Urinary bladder (tissue), 4 donors: ENCODE measurements around the gene PNLIP. TPM values are rescaled to one million over a fixed set of nuclear protein-coding genes. Genes with fewer than 3 reads are reported as not detected.

ENCODE experiments used
- DNase-seq: peaks from one replicate; pipeline ENCODE4 v3.0.0-alpha.2; 2015; ENCODE audit errors: extremely low spot score
- H3K27ac ChIP-seq: one replicate; pipeline ENCODE4 v1.5.1; 2013; ENCODE audit warnings: low read depth, mild to moderate bottlenecking, moderate library complexity
- H3K36me3 ChIP-seq: one replicate; pipeline ENCODE4 v1.6.1; 2013; ENCODE audit warnings: mild to moderate bottlenecking, moderate library complexity; ENCODE audit not compliant: insufficient read depth
- H3K4me1 ChIP-seq: one replicate; pipeline ENCODE4 v1.6.1; 2013; ENCODE audit warnings: mild to moderate bottlenecking, moderate library complexity; ENCODE audit not compliant: insufficient read depth
- H3K4me3 ChIP-seq: one replicate; pipeline ENCODE4 v1.5.1; 2013; ENCODE audit warnings: low read depth, low read length
- WGBS: extraction: QIAGEN DNeasy Blood & Tissue Kit; methylation state at CpG from one replicate; pipeline ENCODE4 v1.1.7; 2013; 5-methylcytosine and 5-hydroxymethylcytosine counted together
- polyA plus RNA-seq: library from polyadenylated mRNA; stranded (reverse); fragments of 200-250 nt; gene quantifications from one replicate; pipeline ENCODE4 v1.2.3, GENCODE V29; 2013
- total RNA-seq: library from RNA; depleted of rRNA; stranded (reverse); fragments of >200 nt; gene quantifications from one replicate; pipeline ENCODE4 v1.2.3, GENCODE V29; 2014
- donor health status: healthy with polysubstance abuse.
- donor health status: healthy.

The PNLIP gene
- total RNA-seq (not detected), polyA plus RNA-seq (0.11 TPM)

DNA sequence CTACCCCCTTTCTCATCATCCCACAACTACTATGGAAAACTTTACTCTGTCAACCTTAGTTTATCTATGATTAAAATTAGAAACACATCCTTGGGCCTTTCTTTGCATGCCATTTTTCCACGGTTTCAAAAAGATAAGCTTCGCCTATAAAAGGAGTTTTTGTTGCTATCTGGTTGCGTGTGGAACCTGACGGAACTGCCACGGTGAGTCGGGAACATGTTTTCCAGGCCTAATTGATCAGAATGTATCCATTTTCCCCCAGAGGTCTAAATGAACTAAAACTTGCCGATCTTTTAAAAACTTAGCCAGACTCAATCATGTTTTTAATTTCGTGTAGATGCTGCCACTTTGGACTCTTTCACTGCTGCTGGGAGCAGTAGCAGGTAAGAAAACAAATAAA is at the start of gene PNLIP:
Gene PNLIP (plus strand): TSS at position 176 of the 400 bp plus-strand sequence. CDS start 162 bp downstream, at position 338.
- 62% methylated on average over 8 of the region's 8 CpGs for WGBS
- no peak for DNase-seq
- Histone ChIP-seq H3K4me1 (no peaks in the 10 kb centered on the region), H3K27ac (no peak within 1 kb of the TSS), H3K4me3 (no peak within 1 kb of the TSS), H3K36me3 (no peaks in the 10 kb centered on the region)

DNA sequence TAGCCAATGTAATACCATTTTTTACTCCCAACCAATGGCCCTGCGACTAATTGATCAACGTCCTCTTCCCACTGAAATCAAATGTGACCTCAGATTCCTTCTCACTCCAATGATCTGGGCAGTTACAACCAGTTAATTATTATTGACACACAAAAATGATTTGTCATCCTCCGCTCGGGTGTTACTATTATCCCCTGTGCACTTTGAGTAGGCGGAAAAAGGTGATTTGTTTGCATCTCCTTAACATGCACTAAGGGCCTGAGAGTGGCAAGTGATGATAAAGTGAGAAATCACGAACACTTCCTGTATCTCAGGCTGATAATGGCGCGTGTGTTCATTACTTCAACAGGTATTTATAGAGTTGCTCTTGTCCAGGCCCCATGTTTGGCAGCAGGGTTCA is 40.9 kb upstream of the PNLIP start:
- Histone ChIP-seq H3K27ac (no peak overlapping the region), H3K4me3 (no peak overlapping the region), H3K36me3 (no peaks in the 10 kb centered on the region), H3K4me1 (no peaks in the 10 kb centered on the region)
- 69% methylated on average over 8 of the region's 8 CpGs for WGBS
- no peak for DNase-seq

DNA sequence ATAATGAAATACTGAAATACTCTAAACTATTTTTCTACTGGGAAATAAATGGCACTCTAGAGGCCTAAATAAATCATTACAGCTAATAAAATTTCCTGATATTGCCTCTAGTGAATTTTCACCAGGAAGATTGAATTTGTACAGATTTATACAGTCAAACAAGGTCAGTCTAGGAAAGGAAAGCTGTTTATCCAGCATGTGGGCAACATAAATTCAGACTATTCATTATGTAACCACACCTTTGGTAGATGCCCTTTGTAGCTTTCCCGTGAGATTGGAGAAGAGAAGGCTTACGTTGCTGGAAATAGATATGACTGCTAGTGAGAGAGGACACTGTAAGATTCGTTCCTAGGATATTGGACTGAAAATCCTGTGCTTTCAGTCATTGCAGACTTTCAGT is 35.2 kb upstream of the PNLIP start:
- no peaks in the 10 kb centered on the region for H3K4me1 ChIP-seq
- H3K36me3 ChIP-seq, result no peaks in the 10 kb centered on the region
- no peak overlapping the region for H3K27ac ChIP-seq
- no peak for DNase-seq
- H3K4me3 ChIP-seq, result no peak overlapping the region
- WGBS, result 71% methylated on average over 3 of the region's 3 CpGs

DNA sequence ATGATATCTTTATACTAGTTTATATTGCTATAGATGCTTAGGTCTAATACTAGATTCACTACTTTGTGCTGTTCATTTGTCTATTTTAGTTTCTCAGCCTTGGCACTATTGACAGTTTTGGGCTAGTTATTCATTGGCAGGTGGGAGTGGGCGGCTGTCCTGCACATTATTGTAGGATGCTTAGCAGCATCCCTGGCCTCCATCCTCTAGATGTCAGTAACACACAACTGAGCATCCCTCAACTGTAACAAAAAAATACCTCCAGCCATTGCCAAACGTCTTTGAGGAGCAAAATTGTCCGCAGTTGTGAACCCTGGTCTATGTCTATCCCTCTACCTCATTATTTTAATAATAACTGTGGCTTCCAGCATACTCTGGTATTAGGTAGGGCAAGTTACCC is 34.4 kb upstream of the PNLIP start:
- no peak for DNase-seq
- WGBS, result 63% methylated on average over 3 of the region's 3 CpGs
- H3K4me3 ChIP-seq, result no peak overlapping the region
- no peak overlapping the region for H3K27ac ChIP-seq
- no peaks in the 10 kb centered on the region for H3K36me3 ChIP-seq
- no peaks in the 10 kb centered on the region for H3K4me1 ChIP-seq

DNA sequence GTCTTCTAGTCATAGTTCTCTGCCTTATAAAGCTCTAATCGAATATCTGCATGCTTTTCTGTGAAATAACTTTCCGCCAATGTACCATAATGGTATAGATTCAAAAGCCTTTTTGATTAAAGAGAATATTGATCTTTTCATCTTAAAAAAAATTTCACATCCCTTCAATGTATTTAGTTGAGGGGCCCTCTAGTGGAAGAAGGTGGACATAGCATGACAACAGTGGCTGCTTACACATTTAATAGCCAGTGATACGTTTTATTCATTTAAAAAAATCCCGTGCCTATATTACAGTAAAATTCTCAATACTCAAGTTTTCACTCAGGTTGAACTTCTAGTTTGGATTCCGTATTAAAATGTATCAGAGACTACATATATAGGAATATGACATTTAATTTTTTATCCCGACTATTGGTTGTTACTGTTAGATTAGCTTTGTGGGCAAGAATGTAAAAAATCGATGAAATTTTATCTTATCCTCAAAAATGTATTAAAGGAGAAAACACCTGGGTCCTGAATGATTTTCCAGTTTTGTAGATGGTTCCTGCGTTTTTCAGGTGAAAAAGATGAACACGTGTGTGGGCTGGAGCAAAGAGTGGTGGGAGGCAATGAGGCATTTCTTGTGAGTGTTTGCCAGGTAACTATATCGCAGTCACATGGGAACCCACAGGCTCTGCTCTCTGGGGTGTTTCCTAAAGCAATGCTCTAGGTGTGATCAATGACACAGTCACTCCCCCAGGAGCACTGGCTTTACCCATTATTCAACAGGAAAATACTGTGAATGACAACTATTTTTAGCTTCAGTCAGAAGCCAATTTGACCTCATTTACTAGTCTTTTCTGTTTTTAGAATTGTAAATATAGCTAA is 24.1 kb upstream of the PNLIP start:
- Histone ChIP-seq H3K36me3 (no peaks in the 10 kb centered on the region), H3K4me1 (no peaks in the 10 kb centered on the region), H3K4me3 (no peak overlapping the region), H3K27ac (no peak overlapping the region)
- DNase-seq, result no peak
- 36% methylated on average over 10 of the region's 10 CpGs for WGBS

DNA sequence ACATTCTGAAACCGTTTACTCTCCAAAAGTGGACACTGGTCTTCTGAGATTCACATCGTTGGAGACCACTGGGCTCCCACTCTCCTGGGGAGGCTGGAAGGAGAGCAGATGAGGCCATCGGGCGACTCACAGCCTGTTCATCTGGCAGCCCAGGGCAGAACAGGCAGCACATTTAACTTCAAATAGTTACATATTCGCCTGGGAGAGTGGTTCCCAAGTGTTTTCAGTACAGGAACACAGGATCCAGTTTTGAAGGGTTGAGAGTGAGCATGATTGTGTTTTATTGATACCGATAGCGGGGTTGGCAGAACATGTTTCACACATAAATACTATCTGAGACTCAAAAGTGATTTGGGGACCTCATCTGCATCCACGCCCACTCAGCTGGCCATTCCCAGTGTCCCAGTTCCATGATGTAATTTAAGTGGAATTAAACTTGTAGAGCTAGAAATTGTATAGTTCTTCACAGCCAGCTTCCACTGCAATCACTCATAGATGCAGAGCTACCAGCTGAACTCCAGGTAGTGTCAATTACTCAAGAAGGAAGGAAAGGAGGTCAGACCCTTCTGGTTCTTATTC is 22.8 kb upstream of the PNLIP start:
- Histone ChIP-seq H3K4me1 (no peaks in the 10 kb centered on the region), H3K27ac (no peak overlapping the region), H3K4me3 (no peak overlapping the region), H3K36me3 (no peaks in the 10 kb centered on the region)
- 77% methylated on average over 8 of the region's 8 CpGs for WGBS
- no peak for DNase-seq

DNA sequence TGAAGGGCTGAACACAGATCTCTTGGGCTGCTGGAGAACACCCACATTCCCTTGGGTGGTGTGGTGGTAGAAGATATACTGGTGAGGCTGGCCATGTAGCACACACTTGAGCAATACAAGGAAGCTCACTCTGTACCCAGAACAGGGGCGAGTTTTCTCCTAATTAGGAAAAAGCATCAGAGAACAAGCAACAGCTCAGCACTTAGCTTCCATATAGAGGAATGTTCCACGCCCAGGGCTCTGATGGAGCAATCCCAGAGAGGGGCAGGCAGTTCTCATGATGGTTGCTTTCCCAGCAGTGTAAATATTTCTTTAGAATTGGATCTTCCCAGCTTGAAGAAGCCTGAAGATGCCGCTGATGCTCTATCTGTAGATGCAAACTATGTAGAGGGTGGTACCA is 21.0 kb upstream of the PNLIP start:
- H3K36me3 ChIP-seq, result no peaks in the 10 kb centered on the region
- DNase-seq, result no peak
- no peaks in the 10 kb centered on the region for H3K4me1 ChIP-seq
- WGBS, result 89% methylated on average over 3 of the region's 3 CpGs
- no peak overlapping the region for H3K27ac ChIP-seq
- no peak overlapping the region for H3K4me3 ChIP-seq

DNA sequence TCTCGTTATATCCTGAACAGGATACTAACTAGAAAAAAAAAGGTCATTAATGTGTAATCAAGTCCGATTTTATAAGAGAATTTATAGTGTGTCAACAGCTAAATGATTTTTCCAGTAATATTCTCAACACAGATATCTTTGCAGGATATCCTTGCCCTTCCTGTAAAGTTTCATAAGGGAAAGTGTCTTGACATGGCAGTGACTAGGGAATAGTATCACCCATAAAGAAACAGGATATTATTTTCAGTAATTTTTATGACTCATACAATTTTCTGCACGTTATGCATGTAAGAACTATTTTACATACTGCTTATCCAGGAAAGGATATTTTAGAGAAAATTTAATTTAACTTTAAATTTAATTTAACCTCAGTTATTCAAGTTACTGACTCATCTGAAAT is 19.5 kb upstream of the PNLIP start:
- Histone ChIP-seq H3K4me3 (no peak overlapping the region), H3K27ac (no peak overlapping the region), H3K4me1 (no peaks in the 10 kb centered on the region), H3K36me3 (no peaks in the 10 kb centered on the region)
- 40% methylated on average over 3 of the region's 3 CpGs for WGBS
- DNase-seq, result no peak

DNA sequence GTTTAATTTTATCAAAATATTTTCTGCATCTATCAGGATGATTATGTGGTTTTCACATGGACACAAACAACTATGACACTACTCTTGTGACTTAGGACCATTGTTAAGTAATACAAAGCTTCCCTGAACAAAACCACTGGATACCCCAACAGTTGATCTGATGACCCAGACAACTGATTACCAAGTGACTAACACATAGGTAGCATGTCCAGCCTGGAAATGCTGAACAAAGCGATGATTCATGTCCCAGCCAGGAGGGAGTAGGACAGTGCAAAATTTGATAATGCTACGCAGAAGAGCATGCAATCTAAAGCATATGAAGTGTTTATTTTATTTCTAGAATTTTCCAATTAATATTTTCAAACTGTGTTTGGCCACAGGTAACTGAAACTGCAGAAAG is 8.9 kb upstream of the PNLIP start:
- H3K36me3 ChIP-seq, result no peaks in the 10 kb centered on the region
- H3K4me1 ChIP-seq, result no peaks in the 10 kb centered on the region
- H3K4me3 ChIP-seq, result no peak overlapping the region
- DNase-seq, result no peak
- H3K27ac ChIP-seq, result no peak overlapping the region
- 88% methylated on average over 2 of the region's 2 CpGs for WGBS

DNA sequence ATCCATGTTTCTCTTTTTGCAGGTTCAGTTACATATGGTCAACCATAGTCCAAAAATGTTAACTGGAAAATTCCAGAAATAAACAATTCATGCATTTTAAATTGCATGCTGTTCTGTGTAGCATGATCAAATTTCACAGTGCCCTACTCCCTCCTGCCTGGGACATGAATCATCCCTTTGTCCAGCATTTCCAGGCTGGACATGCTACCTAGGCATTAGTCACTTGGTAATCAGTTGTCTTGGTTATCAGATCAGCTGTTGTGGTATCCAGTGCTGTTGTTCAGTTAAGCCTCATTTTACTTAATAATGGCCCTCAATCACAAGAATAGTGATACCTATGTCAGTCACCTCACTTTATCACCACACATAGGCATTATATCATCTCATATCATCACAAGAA is 7.3 kb upstream of the PNLIP start:
- H3K4me3 ChIP-seq, result no peak overlapping the region
- no peak for DNase-seq
- no peaks in the 10 kb centered on the region for H3K4me1 ChIP-seq
- H3K27ac ChIP-seq, result no peak overlapping the region
- H3K36me3 ChIP-seq, result no peaks in the 10 kb centered on the region

DNA sequence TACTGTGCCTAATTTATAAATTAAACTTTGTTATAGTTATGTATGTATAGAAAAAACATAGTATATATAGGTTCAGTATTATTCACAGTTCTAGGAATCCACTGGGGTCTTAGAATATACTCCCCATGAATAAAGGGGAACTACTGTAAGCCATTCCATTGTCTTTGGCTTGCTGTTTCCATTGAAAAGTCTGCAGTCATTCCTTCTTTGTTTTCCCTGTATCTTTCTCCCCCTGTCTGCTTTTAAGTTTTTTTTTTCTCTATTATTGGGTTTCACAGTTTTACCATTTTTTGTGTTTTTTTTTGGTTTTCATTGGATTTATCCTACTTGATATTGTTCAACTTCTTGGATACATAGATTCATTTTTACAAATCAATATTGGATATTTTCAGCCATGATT is 6.7 kb upstream of the PNLIP start:
- DNase-seq, result no peak
- Histone ChIP-seq H3K36me3 (no peaks in the 10 kb centered on the region), H3K27ac (no peak overlapping the region), H3K4me1 (no peaks in the 10 kb centered on the region), H3K4me3 (no peak overlapping the region)

DNA sequence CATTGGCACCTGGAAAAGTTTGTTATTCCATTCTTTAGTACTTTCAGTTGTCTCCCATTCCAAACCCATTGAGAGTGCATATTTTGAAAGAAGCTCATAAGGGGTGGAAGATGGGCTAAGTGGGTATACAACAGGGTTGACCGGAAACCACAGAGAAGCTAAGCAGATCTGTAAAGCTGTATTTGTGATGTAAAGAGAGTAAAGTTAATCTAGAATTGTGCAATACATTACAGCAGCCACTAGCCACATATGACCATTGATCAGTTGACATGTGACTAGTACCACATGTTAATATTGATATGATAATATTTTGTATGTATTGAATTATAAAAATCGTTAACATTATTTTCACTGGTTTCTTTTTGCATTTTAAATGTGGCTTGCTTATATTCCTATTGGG is 4.9 kb upstream of the PNLIP start:
- WGBS, result 90% methylated on average over 2 of the region's 2 CpGs
- Histone ChIP-seq H3K27ac (no peak overlapping the region), H3K4me3 (no peak overlapping the region), H3K36me3 (no peaks in the 10 kb centered on the region), H3K4me1 (no peaks in the 10 kb centered on the region)
- DNase-seq, result no peak

DNA sequence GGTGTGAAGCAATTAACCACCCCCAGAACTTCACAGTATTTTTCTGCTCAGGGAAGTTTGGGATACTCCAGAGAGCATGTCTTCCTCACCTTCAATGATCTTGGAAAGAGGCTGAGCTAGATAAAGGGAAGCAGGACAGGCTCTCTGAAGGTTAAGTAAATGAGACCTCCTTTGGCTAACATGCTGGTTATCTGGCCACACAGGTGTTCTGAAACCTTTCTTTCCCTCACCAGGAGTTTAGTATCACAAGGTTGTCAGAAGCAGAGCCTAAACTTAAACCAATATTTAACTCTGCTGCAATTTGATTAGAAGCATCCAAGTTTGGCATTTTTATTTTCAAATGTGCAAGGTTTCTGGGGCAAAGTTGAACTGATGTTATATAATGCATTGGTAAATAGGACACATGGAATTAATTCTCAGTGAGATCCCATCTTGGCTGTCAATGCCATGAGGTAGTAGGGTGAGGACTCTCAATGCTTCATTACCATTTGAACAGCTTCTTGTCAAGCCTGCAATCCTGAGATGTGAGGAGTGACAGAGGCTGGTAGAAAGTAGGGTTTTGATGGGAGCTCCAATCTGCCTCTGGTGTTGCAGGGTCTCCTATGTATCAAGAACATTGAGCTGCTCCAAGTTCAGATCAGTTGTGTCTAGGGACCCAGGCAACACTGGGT is 3.6 kb upstream of the PNLIP start:
- no peaks in the 10 kb centered on the region for H3K36me3 ChIP-seq
- no peaks in the 10 kb centered on the region for H3K4me1 ChIP-seq
- no peak overlapping the region for H3K27ac ChIP-seq
- DNase-seq, result no peak
- no peak overlapping the region for H3K4me3 ChIP-seq

DNA sequence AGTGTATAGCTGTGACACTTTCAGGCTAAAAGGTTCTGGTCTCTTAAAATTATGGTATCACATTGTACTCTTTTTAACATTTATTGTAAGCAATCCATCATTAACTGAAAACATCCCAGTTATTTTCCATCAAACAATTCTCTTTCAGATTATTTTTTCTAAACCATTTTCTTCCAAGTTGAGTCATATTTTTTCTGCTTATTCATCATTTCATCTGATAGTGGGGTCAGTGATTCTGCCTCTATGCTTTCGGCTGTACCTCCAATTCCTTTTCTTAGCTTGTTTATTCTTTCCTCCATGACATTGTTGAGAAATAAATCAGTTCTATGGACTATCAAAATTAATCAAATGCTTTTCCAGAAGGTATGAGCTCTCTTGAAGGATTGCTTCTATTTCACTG is 609 bp upstream of the PNLIP start:
- H3K27ac ChIP-seq, result no peak overlapping the region
- DNase-seq, result no peak
- no peaks in the 10 kb centered on the region for H3K36me3 ChIP-seq
- 76% methylated on average over 1 of the region's 1 CpG for WGBS
- no peak overlapping the region for H3K4me3 ChIP-seq
- no peaks in the 10 kb centered on the region for H3K4me1 ChIP-seq
